Measurements from ENCODE around the gene AIRE. TPM values are rescaled to one million over a fixed set of nuclear protein-coding genes. Genes with fewer than 3 reads are reported as not detected.
A peak's percentile ranks its signal among the peaks of the same experiment; 100 is the strongest.

Gene AIRE
- total and polyA plus RNA-seq, 2 of the 13 experiments (the other 11 are each of a cell fraction or from before 2014, with no cell fraction given), result not detected

DNA sequence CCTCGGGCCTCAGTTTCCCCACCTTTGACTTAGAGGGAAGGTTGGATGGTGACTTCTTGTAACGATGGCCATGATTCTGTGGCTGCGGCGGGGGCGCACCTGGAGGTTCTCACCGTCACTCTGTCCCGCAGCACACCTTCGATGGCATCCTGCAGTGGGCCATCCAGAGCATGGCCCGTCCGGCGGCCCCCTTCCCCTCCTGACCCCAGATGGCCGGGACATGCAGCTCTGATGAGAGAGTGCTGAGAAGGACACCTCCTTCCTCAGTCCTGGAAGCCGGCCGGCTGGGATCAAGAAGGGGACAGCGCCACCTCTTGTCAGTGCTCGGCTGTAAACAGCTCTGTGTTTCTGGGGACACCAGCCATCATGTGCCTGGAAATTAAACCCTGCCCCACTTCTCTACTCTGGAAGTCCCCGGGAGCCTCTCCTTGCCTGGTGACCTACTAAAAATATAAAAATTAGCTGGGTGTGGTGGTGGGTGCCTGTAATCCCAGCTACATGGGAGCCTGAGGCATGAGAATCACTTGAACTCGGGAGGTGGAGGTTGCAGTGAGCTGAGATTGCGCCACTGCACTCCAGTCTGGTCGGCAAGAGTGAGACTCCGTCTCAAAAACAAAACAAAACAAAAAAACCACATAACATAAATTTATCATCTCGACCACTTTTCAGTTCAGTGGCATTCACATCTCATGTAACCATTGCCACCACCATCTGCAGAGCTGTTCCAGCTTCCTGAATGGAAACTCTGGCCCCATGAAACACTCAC, 12.0 kb downstream of the AIRE start (continued):
- peak; percentile 51; the same call in 1 of the 2 replicates for TF ChIP-seq SAP130 (CRISPR knock-in tag; IDR thresholded peaks at IDR 0.05; ENCODE audit: low read depth)
- no peak for TF ChIP-seq ZNF367 (CRISPR knock-in tag; IDR thresholded peaks at IDR 0.05; ENCODE audit: borderline replicate concordance)
- no peak for TF ChIP-seq KAT2B (IDR thresholded peaks at IDR 0.05; ENCODE audit: borderline replicate concordance, low read depth, low read length)
- TF ChIP-seq, protein P1, sequence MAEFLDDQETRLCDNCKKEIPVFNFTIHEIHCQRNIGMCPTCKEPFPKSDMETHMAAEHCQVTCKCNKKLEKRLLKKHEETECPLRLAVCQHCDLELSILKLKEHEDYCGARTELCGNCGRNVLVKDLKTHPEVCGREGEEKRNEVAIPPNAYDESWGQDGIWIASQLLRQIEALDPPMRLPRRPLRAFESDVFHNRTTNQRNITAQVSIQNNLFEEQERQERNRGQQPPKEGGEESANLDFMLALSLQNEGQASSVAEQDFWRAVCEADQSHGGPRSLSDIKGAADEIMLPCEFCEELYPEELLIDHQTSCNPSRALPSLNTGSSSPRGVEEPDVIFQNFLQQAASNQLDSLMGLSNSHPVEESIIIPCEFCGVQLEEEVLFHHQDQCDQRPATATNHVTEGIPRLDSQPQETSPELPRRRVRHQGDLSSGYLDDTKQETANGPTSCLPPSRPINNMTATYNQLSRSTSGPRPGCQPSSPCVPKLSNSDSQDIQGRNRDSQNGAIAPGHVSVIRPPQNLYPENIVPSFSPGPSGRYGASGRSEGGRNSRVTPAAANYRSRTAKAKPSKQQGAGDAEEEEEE (CRISPR knock-in tag; IDR thresholded peaks at IDR 0.05; ENCODE audit: borderline replicate concordance), result no peak
- no peak for TF ChIP-seq ZNF225 (CRISPR knock-in tag; IDR thresholded peaks at IDR 0.05)
- TF ChIP-seq ZSCAN21 (CRISPR knock-in tag; IDR thresholded peaks at IDR 0.05; ENCODE audit: borderline replicate concordance), result no peak
- TF ChIP-seq MBNL3 (CRISPR knock-in tag; conservative IDR thresholded peaks at IDR 0.05), result no peak
- no peak for TF ChIP-seq ZNF776 (CRISPR knock-in tag; IDR thresholded peaks at IDR 0.05)
- peak; percentile 36; the same call in 1 of the 2 replicates for TF ChIP-seq NFKB2 (CRISPR knock-in tag; IDR thresholded peaks at IDR 0.05; ENCODE audit: borderline replicate concordance)
- peak; percentile 35; the same call in 1 of the 2 replicates for TF ChIP-seq RXRB (CRISPR knock-in tag; IDR thresholded peaks at IDR 0.05; ENCODE audit: borderline replicate concordance)
- no peak for TF ChIP-seq ZNF329 (CRISPR knock-in tag; IDR thresholded peaks at IDR 0.05; ENCODE audit: low read depth)
- no peak for TF ChIP-seq MED1 (CRISPR knock-in tag; IDR thresholded peaks at IDR 0.05)
- TF ChIP-seq ZNF746 (CRISPR knock-in tag; IDR thresholded peaks at IDR 0.05), result no peak
- no peak for TF ChIP-seq ZNF530 (CRISPR knock-in tag; IDR thresholded peaks at IDR 0.05; ENCODE audit: low read depth)
- TF ChIP-seq CEBPG (CRISPR knock-in tag; IDR thresholded peaks at IDR 0.05), result peak; percentile 19; the same call in 1 of the 2 replicates
- no peak for TF ChIP-seq MATR3 (CRISPR knock-in tag; IDR thresholded peaks at IDR 0.05)
- TF ChIP-seq EED (CRISPR knock-in tag; IDR thresholded peaks at IDR 0.05), result peak; percentile 60; the same call in 1 of the 2 replicates
- 0 out of 2 replicates have a peak, but pooled peaks have one; percentile 31 for TF ChIP-seq ERF (CRISPR knock-in tag; IDR thresholded peaks at IDR 0.05)
- no peak for TF ChIP-seq MEIS2 (CRISPR knock-in tag; IDR thresholded peaks at IDR 0.05)
- TF ChIP-seq SRSF9 (IDR thresholded peaks at IDR 0.05; ENCODE audit: borderline replicate concordance, insufficient read depth, low read depth, low read length, poor library complexity, severe bottlenecking), result no peak
- TF ChIP-seq CEBPB (IDR thresholded peaks at IDR 0.05; ENCODE audit: borderline replicate concordance, low read depth, low read length), result peak; percentile 40; the same call in 1 of the 2 replicates
- peak; percentile 60; the same call in 1 of the 2 replicates for TF ChIP-seq ZNF605 (CRISPR knock-in tag; IDR thresholded peaks at IDR 0.05)
- TF ChIP-seq KLF16 (CRISPR knock-in tag; IDR thresholded peaks at IDR 0.05), result no peak
- TF ChIP-seq, protein P2, sequence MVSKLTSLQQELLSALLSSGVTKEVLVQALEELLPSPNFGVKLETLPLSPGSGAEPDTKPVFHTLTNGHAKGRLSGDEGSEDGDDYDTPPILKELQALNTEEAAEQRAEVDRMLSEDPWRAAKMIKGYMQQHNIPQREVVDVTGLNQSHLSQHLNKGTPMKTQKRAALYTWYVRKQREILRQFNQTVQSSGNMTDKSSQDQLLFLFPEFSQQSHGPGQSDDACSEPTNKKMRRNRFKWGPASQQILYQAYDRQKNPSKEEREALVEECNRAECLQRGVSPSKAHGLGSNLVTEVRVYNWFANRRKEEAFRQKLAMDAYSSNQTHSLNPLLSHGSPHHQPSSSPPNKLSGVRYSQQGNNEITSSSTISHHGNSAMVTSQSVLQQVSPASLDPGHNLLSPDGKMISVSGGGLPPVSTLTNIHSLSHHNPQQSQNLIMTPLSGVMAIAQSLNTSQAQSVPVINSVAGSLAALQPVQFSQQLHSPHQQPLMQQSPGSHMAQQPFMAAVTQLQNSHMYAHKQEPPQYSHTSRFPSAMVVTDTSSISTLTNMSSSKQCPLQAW (CRISPR knock-in tag; IDR thresholded peaks at IDR 0.05), result peak; percentile 66; the same call in 1 of the 2 replicates
- peak; percentile 52; the same call in 1 of the 2 replicates for TF ChIP-seq TBX2 (CRISPR knock-in tag; IDR thresholded peaks at IDR 0.05; ENCODE audit: borderline replicate concordance)
- TF ChIP-seq ZNF263 (CRISPR knock-in tag; IDR thresholded peaks at IDR 0.05), result peak; percentile 45; the same call in 1 of the 2 replicates
- TF ChIP-seq ZSCAN22 (CRISPR knock-in tag; IDR thresholded peaks at IDR 0.05), result no peak
- no peak for TF ChIP-seq BATF2 (CRISPR knock-in tag; IDR thresholded peaks at IDR 0.05)

Measured in HepG2 (cell line).